HL-60/S4 treated with phorbol 12-myristate 13-acetate at 8.2 ng/mL for 4 days and 3 days (cell line): ENCODE results near the gene KIAA1549.

Experiments used
- in situ Hi-C: fragments of 300-500 bp; cut with MboI; formaldehyde crosslinking; loops from 2 replicates; pipeline ENCODE4 v1.15.0; 2022; ENCODE audit warnings: low sequenced_read_pairs

KIAA1549 gene

GRCh38 chr7:138886501-138886917 is 94.7 kb downstream of the KIAA1549 start:
- in situ Hi-C loops: no loop called here

- in situ Hi-C loops: no loop called here
Observed at GRCh38 chr7:138885383-138886147, 95.6 kb downstream of the KIAA1549 start.

GRCh38 chr7:138882249-138882648 is 98.9 kb downstream of the KIAA1549 start:
- in situ Hi-C loops: no loop called here

- in situ Hi-C loops: no loop called here
Observed at GRCh38 chr7:138881579-138882188, 99.5 kb downstream of the KIAA1549 start.

- in situ Hi-C loops: no loop called here
Observed at GRCh38 chr7:138880881-138881578, 100.2 kb downstream of the KIAA1549 start.

GRCh38 chr7:138879356-138879755 is 101.8 kb downstream of the KIAA1549 start:
- in situ Hi-C loops: no loop called here

- in situ Hi-C loops: no loop called here
Observed at GRCh38 chr7:138878856-138879255, 102.3 kb downstream of the KIAA1549 start.

- in situ Hi-C loops: no loop called here
Observed at GRCh38 chr7:138878051-138878450, 103.1 kb downstream of the KIAA1549 start.

- in situ Hi-C loops: no loop called here
Observed at GRCh38 chr7:138876326-138876725, 104.9 kb downstream of the KIAA1549 start.

GRCh38 chr7:138875794-138876193 is 105.4 kb downstream of the KIAA1549 start:
- in situ Hi-C loops: no loop called here

- in situ Hi-C loops: no loop called here
Observed at GRCh38 chr7:138873220-138873892, 107.8 kb downstream of the KIAA1549 start.

GRCh38 chr7:138872576-138872975 is 108.6 kb downstream of the KIAA1549 start:
- in situ Hi-C loops: no loop called here

GRCh38 chr7:138871814-138872090 is 109.4 kb downstream of the KIAA1549 start:
- in situ Hi-C loops: no loop called here

- in situ Hi-C loops: no loop called here
Observed at GRCh38 chr7:138871065-138871813, 110.0 kb downstream of the KIAA1549 start.

- in situ Hi-C loops: no loop called here
Observed at GRCh38 chr7:138869353-138869752, 111.8 kb downstream of the KIAA1549 start.

GRCh38 chr7:138868711-138869110 is 112.5 kb downstream of the KIAA1549 start:
- in situ Hi-C loops: no loop called here

- in situ Hi-C loops: no loop called here
Observed at GRCh38 chr7:138867744-138868143, 113.4 kb downstream of the KIAA1549 start.

GRCh38 chr7:138866353-138866752 is 114.8 kb downstream of the KIAA1549 start:
- in situ Hi-C loops: no loop called here

- in situ Hi-C loops: no loop called here
Observed at GRCh38 chr7:138865843-138866242, 115.3 kb downstream of the KIAA1549 start.

- in situ Hi-C loops: no loop called here
Observed at GRCh38 chr7:138864667-138865066, 116.5 kb downstream of the KIAA1549 start.

GRCh38 chr7:138863931-138864330 is 117.3 kb downstream of the KIAA1549 start:
- in situ Hi-C loops: no loop called here
